Measurements from ENCODE around the gene PI16. TPM values are rescaled to one million over a fixed set of nuclear protein-coding genes. Genes with fewer than 3 reads are reported as not detected.
"Not testable (repeated sequence)": the region's sequence is repeated elsewhere in the genome, so short reads cannot be mapped to it uniquely, and the experiment has no call there.

Gene PI16
- total and polyA plus RNA-seq, 7 donors: 1.2 to 49.1 (median 3.1) TPM

DNA sequence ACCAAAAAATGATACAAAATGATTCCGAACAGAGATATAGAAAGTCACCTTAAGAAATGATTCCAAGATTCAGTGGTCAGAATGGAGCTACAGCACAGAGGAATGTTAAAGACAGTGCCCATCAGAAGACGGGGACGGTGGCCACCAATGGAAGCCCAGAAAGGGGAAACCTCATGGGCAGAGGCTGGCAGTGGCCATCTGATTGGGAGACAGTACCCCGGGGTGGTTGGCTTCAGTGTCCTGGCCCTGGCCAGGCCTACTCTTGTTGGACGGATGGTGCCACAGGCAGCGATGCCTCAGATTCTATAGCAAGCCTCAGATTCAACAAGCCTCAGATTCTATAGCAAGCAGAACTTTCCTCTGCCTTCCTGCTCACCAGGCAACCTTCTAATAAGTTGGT lies 16.6 kb upstream of the PI16 start:
- intact Hi-C loops (cut with DNase I): no loop called here
- WGBS, 3 donors: 90 to 96% (median 91%) methylated on average over 6 of the region's 6 CpGs
- no peaks in the 10 kb centered on the region for H3K4me1 ChIP-seq
- H3K9me3 ChIP-seq: no peaks in the 10 kb centered on the region
- no peaks in the 10 kb centered on the region for H3K36me3 ChIP-seq (ENCODE audit: insufficient read depth in 1 of 2, low read depth in 1 of 2)
- no peak overlapping the region for H3K27ac ChIP-seq
- DNase-seq: no peak
- TF ChIP-seq, protein P1, sequence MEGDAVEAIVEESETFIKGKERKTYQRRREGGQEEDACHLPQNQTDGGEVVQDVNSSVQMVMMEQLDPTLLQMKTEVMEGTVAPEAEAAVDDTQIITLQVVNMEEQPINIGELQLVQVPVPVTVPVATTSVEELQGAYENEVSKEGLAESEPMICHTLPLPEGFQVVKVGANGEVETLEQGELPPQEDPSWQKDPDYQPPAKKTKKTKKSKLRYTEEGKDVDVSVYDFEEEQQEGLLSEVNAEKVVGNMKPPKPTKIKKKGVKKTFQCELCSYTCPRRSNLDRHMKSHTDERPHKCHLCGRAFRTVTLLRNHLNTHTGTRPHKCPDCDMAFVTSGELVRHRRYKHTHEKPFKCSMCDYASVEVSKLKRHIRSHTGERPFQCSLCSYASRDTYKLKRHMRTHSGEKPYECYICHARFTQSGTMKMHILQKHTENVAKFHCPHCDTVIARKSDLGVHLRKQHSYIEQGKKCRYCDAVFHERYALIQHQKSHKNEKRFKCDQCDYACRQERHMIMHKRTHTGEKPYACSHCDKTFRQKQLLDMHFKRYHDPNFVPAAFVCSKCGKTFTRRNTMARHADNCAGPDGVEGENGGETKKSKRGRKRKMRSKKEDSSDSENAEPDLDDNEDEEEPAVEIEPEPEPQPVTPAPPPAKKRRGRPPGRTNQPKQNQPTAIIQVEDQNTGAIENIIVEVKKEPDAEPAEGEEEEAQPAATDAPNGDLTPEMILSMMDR (IDR thresholded peaks at IDR 0.05): no peak
- ATAC-seq: no peak
- no peak overlapping the region for H3K4me3 ChIP-seq
- no peaks in the 10 kb centered on the region for H3K27me3 ChIP-seq (ENCODE audit: insufficient read depth in 3 of 3, low read length in 2 of 3)

DNA sequence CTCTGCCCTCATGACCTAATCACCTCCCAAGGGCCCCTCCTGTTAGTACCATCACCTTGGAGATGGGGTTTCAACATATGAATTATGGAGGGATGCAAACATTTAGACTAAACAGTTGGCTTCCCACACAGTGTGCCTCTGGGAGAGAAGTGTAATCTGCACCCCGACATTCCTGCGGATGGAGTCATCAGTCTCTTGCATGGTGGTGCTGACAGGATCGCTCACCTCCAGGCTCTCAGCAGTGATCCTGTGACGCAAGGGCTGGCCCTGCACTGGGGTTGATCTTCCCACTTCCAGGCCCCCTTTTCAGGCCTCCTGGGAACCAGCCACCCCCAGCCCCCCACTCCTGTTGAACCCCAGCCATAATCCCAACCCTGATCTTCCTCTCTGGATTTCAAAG lies 16.0 kb upstream of the PI16 start:
- H3K27me3 ChIP-seq (ENCODE audit: insufficient read depth in 3 of 3, low read length in 2 of 3): no peaks in the 10 kb centered on the region
- intact Hi-C loops (cut with DNase I): no loop called here
- DNase-seq: no peak
- ATAC-seq: no peak
- WGBS, 3 donors: 84 to 91% (median 88%) methylated on average over 4 of the region's 4 CpGs
- no peak overlapping the region for H3K27ac ChIP-seq
- H3K9me3 ChIP-seq: no peaks in the 10 kb centered on the region
- H3K4me1 ChIP-seq: no peaks in the 10 kb centered on the region
- H3K36me3 ChIP-seq (ENCODE audit: insufficient read depth in 1 of 2, low read depth in 1 of 2): no peaks in the 10 kb centered on the region
- TF ChIP-seq, protein P1 (IDR thresholded peaks at IDR 0.05): no peak
- H3K4me3 ChIP-seq: no peak overlapping the region

DNA sequence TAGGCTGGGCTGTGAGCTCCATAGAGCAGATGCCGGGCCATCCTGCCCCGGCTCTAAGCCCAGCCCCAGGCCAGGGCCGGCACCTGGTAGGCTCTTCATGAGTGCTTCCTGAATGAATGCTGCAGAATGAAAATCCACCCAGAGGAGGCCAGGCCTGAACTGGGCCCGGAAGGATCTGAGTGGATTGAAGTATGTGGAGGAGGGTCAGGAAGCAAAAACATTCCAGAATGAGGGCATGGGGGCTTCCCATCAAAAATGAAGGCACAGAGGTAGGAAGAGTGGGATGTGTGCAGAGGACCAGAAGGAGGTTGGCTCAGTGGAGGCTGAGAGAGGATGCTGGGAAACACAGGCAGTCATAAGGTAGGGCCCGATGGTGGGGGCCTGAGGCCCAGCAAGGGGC lies 15.5 kb upstream of the PI16 start:
- H3K27me3 ChIP-seq (ENCODE audit: insufficient read depth in 3 of 3, low read length in 2 of 3); intact Hi-C loops (cut with DNase I); ATAC-seq; H3K9me3 ChIP-seq; H3K36me3 ChIP-seq (ENCODE audit: insufficient read depth in 1 of 2, low read depth in 1 of 2); H3K4me1 ChIP-seq; DNase-seq; H3K27ac ChIP-seq; H3K4me3 ChIP-seq: not testable (repeated sequence)
- WGBS, 3 donors: 88 to 95% (median 89%) methylated on average over 5 of the region's 5 CpGs

DNA sequence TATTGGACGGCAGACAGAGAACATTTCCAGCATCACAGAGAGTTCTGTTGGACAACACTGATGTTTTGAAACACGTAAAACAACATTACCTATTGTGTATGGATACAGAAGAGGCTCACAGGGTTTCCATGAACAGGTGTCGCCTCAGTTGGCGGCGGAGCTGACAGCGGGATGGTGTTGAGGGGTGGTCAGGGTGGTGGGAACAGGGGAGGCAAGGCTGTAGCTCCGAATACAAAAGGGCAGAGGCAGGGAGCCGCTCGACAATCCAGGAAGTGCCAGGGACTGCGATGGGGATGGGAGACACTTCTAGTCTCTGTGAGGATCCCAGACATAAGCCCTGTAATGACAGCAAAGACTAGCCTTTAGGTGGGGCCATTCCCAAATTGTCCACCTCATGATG lies 14.5 kb upstream of the PI16 start:
- no peak overlapping the region for H3K27ac ChIP-seq
- H3K4me1 ChIP-seq: no peaks in the 10 kb centered on the region
- DNase-seq: no peak
- no peaks in the 10 kb centered on the region for H3K36me3 ChIP-seq (ENCODE audit: insufficient read depth in 1 of 2, low read depth in 1 of 2)
- no peaks in the 10 kb centered on the region for H3K9me3 ChIP-seq
- WGBS, 3 donors: 89 to 92% (median 89%) methylated on average over 10 of the region's 10 CpGs
- intact Hi-C loops (cut with DNase I): no loop called here
- ATAC-seq: no peak
- no peaks in the 10 kb centered on the region for H3K27me3 ChIP-seq (ENCODE audit: insufficient read depth in 3 of 3, low read length in 2 of 3)
- TF ChIP-seq, protein P1 (IDR thresholded peaks at IDR 0.05): no peak
- no peak overlapping the region for H3K4me3 ChIP-seq

DNA sequence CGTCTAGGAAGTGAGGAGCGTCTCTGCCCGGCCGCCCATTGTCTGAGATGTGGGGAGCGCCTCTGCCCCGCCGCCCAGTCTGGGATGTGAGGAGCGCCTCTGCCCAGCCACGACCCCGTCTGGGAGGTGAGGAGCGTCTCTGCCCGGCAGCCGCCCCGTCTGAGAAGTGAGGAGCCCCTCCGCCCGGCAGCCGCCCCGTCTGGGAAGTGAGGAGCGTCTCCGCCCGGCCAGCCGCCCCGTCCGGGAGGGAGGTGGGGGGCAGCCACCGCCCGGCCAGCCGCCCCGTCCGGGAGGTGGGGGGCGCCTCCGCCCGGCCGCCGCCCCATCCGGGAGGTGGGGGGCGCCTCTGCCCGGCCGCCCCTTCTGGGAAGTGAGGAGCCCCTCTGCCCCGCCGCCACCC lies 13.0 kb upstream of the PI16 start:
- H3K4me1 ChIP-seq; H3K9me3 ChIP-seq; DNase-seq; H3K27ac ChIP-seq; H3K36me3 ChIP-seq (ENCODE audit: insufficient read depth in 1 of 2, low read depth in 1 of 2); ATAC-seq; H3K4me3 ChIP-seq; intact Hi-C loops (cut with DNase I); H3K27me3 ChIP-seq (ENCODE audit: insufficient read depth in 3 of 3, low read length in 2 of 3): not testable (repeated sequence)
- WGBS, 3 donors: 90 to 97% (median 93%) methylated on average over 11 to 38 of the region's 40 CpGs

DNA sequence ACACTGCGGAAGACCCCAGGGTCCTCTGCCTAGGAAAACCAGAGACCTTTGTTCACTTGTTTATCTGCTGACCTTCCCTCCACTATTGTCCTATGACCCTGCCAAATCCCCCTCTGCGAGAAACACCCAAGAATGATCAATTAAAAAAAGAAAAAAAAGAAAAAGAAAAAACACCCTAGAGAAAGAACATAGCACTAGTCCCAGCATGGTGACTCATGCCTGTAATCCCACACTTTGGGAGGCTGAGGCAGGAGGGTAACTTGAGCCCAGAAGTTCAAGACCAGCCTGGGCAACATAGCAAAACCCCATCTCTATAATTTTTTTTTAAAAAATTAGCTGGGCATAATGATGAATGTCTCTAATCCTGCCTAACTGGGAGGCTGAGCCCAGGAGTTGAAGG lies 12.2 kb upstream of the PI16 start:
- intact Hi-C loops (cut with DNase I): not testable (repeated sequence)

More for the DNA sequence above, 12.2 kb upstream of the PI16 start:
- H3K36me3 ChIP-seq (ENCODE audit: insufficient read depth in 1 of 2, low read depth in 1 of 2); H3K9me3 ChIP-seq; H3K27ac ChIP-seq; DNase-seq; H3K27me3 ChIP-seq (ENCODE audit: insufficient read depth in 3 of 3, low read length in 2 of 3); H3K4me1 ChIP-seq; ATAC-seq; H3K4me3 ChIP-seq: not testable (repeated sequence)
- WGBS, 3 donors: 40 to 83% (median 71%) methylated on average over 1 of the region's 2 CpGs

Measured in psoas muscle (tissue), 8 donors.